HG03520 (cell line): Measurements from ENCODE around the gene NARF.
"Not testable (repeated sequence)": the region's sequence is repeated elsewhere in the genome, so short reads cannot be mapped to it uniquely, and the experiment has no call there.

Experiments used
- ATAC-seq: cut with Tn5 transposase; IDR thresholded peaks from one replicate; pipeline ENCODE4 v1.9.1; 2021; ENCODE audit warnings: mild to moderate bottlenecking, moderate library complexity; ENCODE audit not compliant: unreplicated experiment

The NARF gene

GRCh38 chr17:82445542-82445941, 13.0 kb upstream of the NARF start:
- ATAC-seq, result no peak

GRCh38 chr17:82446124-82446523, 12.4 kb upstream of the NARF start:
- ATAC-seq, result no peak

- no peak for ATAC-seq
These were observed 11.9 kb upstream of the NARF start for GRCh38 chr17:82446649-82447048.

GRCh38 chr17:82447876-82448275, 10.7 kb upstream of the NARF start:
- no peak for ATAC-seq

- ATAC-seq, result peak; percentile 45
These were observed 9.2 kb upstream of the NARF start for GRCh38 chr17:82449131-82449882.

GRCh38 chr17:82449883-82450356, 8.6 kb upstream of the NARF start:
- no peak for ATAC-seq

GRCh38 chr17:82450357-82451106, 8.0 kb upstream of the NARF start, which contains the start of gene CYBC1:
TSS of gene CYBC1 (minus strand) at chr17:82450752. CDS start at chr17:82449254, 1,498 bp downstream.
- peak; percentile 53 for ATAC-seq

- no peak for ATAC-seq
These were observed 6.4 kb upstream of the NARF start for GRCh38 chr17:82452162-82452561.

- not testable (repeated sequence) for ATAC-seq
These were observed 5.4 kb upstream of the NARF start for GRCh38 chr17:82453151-82453550.

- ATAC-seq, result not testable (repeated sequence)
These were observed 4.8 kb upstream of the NARF start for GRCh38 chr17:82453706-82454105.

- ATAC-seq, result no peak
These were observed 1.2 kb upstream of the NARF start for GRCh38 chr17:82457073-82457928.

GRCh38 chr17:82457929-82458178, 687 bp upstream of the NARF start:
- ATAC-seq, result no peak

- no peak for ATAC-seq
These were observed 414 bp downstream of the NARF start for GRCh38 chr17:82458885-82459424.

- ATAC-seq, result not testable (repeated sequence)
These were observed 1.4 kb downstream of the NARF start for GRCh38 chr17:82459936-82460335.

GRCh38 chr17:82461827-82462524, 3.4 kb downstream of the NARF start:
- ATAC-seq, result no peak

GRCh38 chr17:82463391-82463790, 4.8 kb downstream of the NARF start:
- no peak for ATAC-seq

- ATAC-seq, result no peak
These were observed 5.5 kb downstream of the NARF start for GRCh38 chr17:82463925-82464566.

GRCh38 chr17:82464567-82464929, 6.0 kb downstream of the NARF start:
- ATAC-seq, result no peak

- no peak for ATAC-seq
These were observed 6.6 kb downstream of the NARF start for GRCh38 chr17:82465023-82465603.

GRCh38 chr17:82468692-82469091, 10.2 kb downstream of the NARF start:
- no peak for ATAC-seq
